HCT116 (cell line): ENCODE measurements around the gene PDZD4. TPM values are rescaled to one million over a fixed set of nuclear protein-coding genes. Genes with fewer than 3 reads are reported as not detected.

Experiments used
- ATAC-seq: fragments of 200-7000 bp; cut with Tn5 transposase; 2 replicates; pipeline ENCODE4 v1.9.1; 2020; ENCODE audit warnings: mild to moderate bottlenecking, moderate library complexity
- BruUV-seq: library from RNA; stranded (reverse); fragments of 400-500 nt; replicated peaks from 2 replicates; lab custom pipeline; 2021; lab: Mats Ljungman, UMichigan
- CTCF ChIA-PET: fragments of 300-600 bp; sonication (Branson Sonifier 250); formaldehyde crosslinking; loops from one replicate; lab custom pipeline; 2021; ENCODE audit warnings: antibody characterized with exemption; lab: Charles Lee
- POLR2A ChIA-PET: fragments of 300-600, 350-600 bp; sonication (Branson Sonifier 250); formaldehyde crosslinking; loops from one replicate; lab custom pipeline; 2021; ENCODE audit warnings: antibody characterized with exemption; lab: Charles Lee
- RAD21 ChIA-PET, 2 experiments: fragments of 300-600 bp; sonication (Branson Sonifier 250); formaldehyde crosslinking; loops; one replicate each; lab custom pipeline; 2023; ENCODE audit warnings: low total read pairs in 2 of 2; ENCODE audit not compliant: uncharacterized antibody in 2 of 2, unreplicated experiment in 2 of 2, low non-redundant PET in 1 of 2; lab: Charles Lee
- DNase-seq: peaks from one replicate; pipeline ENCODE4 v3.0.0-alpha.2; 2010; ENCODE audit warnings: low read depth, low spot score
- H2AFZ ChIP-seq: fragments of 200-600 bp; shearing (Covaris generic), sonication (generic); 2 replicates; pipeline ENCODE4 v1.6.1; 2017; ENCODE audit warnings: low read depth, mixed run types, mixed read lengths, antibody characterized with exemption, low read length; ENCODE audit not compliant: poor library complexity, severe bottlenecking
- H3K27ac ChIP-seq: 2 replicates; pipeline ENCODE4 v1.5.1; 2012; ENCODE audit warnings: low read depth, low read length
- H3K27me3 ChIP-seq: fragments of 200-600 bp; sonication (generic); 2 replicates; pipeline ENCODE4 v1.6.1; 2016; ENCODE audit warnings: mixed run types, low read length, mixed read lengths; ENCODE audit not compliant: insufficient read depth
- H3K36me3 ChIP-seq, 2 experiments: fragments of 200-500 bp in 1 of 2; fragments of 200-600 bp in 1 of 2; sonication (Bioruptor generic) in 1 of 2; sonication (generic) in 1 of 2; 2 replicates each; pipeline versions ENCODE4 v1.5.1 to v1.6.1; 2014 to 2016; ENCODE audit warnings: low read length in 2 of 2, inconsistent platforms in 1 of 2, mixed read lengths in 1 of 2, mixed run types in 1 of 2; ENCODE audit not compliant: insufficient read depth in 2 of 2, control insufficient read depth in 1 of 2
- H3K4me1 ChIP-seq, 2 experiments: fragments of 200-600 bp in 1 of 2; sonication (generic) in 1 of 2; 2 replicates each; pipeline versions ENCODE4 v1.5.1 to v1.6.1; 2012 to 2017; ENCODE audit warnings: low read length in 2 of 2, inconsistent platforms in 1 of 2, mild to moderate bottlenecking in 1 of 2, mixed read lengths in 1 of 2, mixed run types in 1 of 2, moderate library complexity in 1 of 2; ENCODE audit not compliant: insufficient read depth in 2 of 2, control insufficient read depth in 1 of 2
- H3K4me2 ChIP-seq: fragments of 200-600 bp; sonication (generic); 2 replicates; pipeline ENCODE4 v1.6.1; 2017; ENCODE audit warnings: mixed run types, low read length, mixed read lengths
- H3K4me3 ChIP-seq, 2 experiments: fragments of 200-600 bp in 1 of 2; sonication (generic) in 1 of 2; replicated peaks in 1 of 2; 2 replicates each; pipeline ENCODE4 v1.5.1; 2011 to 2016; ENCODE audit warnings: low read length in 2 of 2, control low read depth in 1 of 2, low read depth in 1 of 2, mild to moderate bottlenecking in 1 of 2, mixed read lengths in 1 of 2, mixed run types in 1 of 2
- H3K79me2 ChIP-seq: fragments of 200-600 bp; sonication (generic); 2 replicates; pipeline ENCODE4 v1.6.1; 2017; ENCODE audit warnings: mild to moderate bottlenecking, mixed run types, low read length, moderate library complexity, mixed read lengths; ENCODE audit not compliant: insufficient read depth
- H3K9ac ChIP-seq: fragments of 200-600 bp; sonication (generic); 2 replicates; pipeline ENCODE4 v1.6.1; 2016; ENCODE audit warnings: low read length, mixed read lengths
- H3K9me2 ChIP-seq: fragments of 200-600 bp; sonication (generic), shearing (Covaris generic); 2 replicates; pipeline ENCODE4 v1.6.1; 2017; ENCODE audit warnings: mixed run types, mild to moderate bottlenecking, moderate library complexity; ENCODE audit not compliant: insufficient read depth
- H3K9me3 ChIP-seq, 2 experiments: fragments of 200-500 bp in 1 of 2; fragments of 200-600 bp in 1 of 2; sonication (Bioruptor generic) in 1 of 2; sonication (generic) in 1 of 2; 2 replicates each; pipeline ENCODE4 v1.6.1; 2014 to 2017; ENCODE audit warnings: low read length in 2 of 2, mixed read lengths in 2 of 2, inconsistent platforms in 1 of 2, low read depth in 1 of 2, mild to moderate bottlenecking in 1 of 2, mixed run types in 1 of 2, moderate library complexity in 1 of 2; ENCODE audit not compliant: control insufficient read depth in 1 of 2, insufficient read depth in 1 of 2
- H4K20me1 ChIP-seq: fragments of 200-600 bp; sonication (generic), shearing (Covaris generic); 2 replicates; pipeline ENCODE4 v1.6.1; 2017; ENCODE audit warnings: mixed run types, mild to moderate bottlenecking, moderate library complexity; ENCODE audit not compliant: insufficient read depth
- CTCF ChIP-seq, 3 experiments: fragments of 200-600 bp in 1 of 3; sonication (generic) in 1 of 3; IDR thresholded peaks in 2 of 3; conservative IDR thresholded peaks in 1 of 3; 2 replicates each; pipeline ENCODE4 v1.5.1; 2012 to 2017; ENCODE audit warnings: low read depth in 2 of 3, low read length in 2 of 3, antibody characterized with exemption in 1 of 3, borderline replicate concordance in 1 of 3, control low read depth in 1 of 3, mild to moderate bottlenecking in 1 of 3, mixed read lengths in 1 of 3, mixed run types in 1 of 3, moderate library complexity in 1 of 3; ENCODE audit not compliant: insufficient read depth in 1 of 3
- EZH2phosphoT487 ChIP-seq: fragments of 200-600 bp; IDR thresholded peaks from 2 replicates; pipeline ENCODE4 v1.6.1; 2018; ENCODE audit warnings: antibody characterized with exemption, borderline replicate concordance
- JUND ChIP-seq: IDR thresholded peaks from 2 replicates; pipeline ENCODE4 v1.6.1; 2012
- POLR2A ChIP-seq: IDR thresholded peaks from 2 replicates; pipeline ENCODE4 v1.7.0; 2011; ENCODE audit warnings: borderline replicate concordance; ENCODE audit not compliant: insufficient read depth, insufficient read length; ENCODE audit errors: extremely low read depth
- RAD21 ChIP-seq: IDR thresholded peaks from 2 replicates; pipeline ENCODE4 v1.6.1; 2012; ENCODE audit warnings: low read depth, mild to moderate bottlenecking
- intact Hi-C: fragments of 100-400 bp; cut with micrococcal nuclease; formaldehyde crosslinking; loops from 2 replicates; pipeline ENCODE4 v1.10.0; 2022
- total RNA-seq: library from RNA; stranded (reverse); gene quantifications from one replicate; pipeline ENCODE4 v1.2.1, GENCODE V29; 2021; ENCODE audit not compliant: unreplicated experiment

The PDZD4 gene
- total RNA-seq, 1 experiment from 2014 or later = 0.30 TPM

DNA sequence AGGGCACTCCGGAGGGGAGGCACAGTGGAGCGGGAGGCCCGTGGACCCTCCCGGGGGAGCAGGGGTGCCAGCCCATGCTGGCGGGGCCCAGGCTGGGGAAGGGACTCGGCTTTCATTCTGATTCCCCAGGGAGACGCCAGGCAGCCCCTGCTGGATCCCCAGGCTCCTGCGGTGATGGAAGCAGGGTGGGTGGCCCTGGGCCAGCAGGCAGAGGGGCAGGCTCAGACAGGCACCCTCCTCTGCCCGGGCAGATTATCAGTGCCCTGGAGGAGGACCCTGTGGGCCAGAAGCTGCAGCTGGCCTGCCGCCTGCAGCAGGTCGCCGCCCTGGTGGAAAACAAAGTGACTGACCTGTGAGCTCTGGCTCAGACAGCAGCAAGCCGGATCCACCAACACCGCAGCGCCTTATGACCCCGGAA is 51.7 kb downstream of the PDZD4 start:
- intact Hi-C loops = no loop called here
- H4K20me1 ChIP-seq = no peaks in the 10 kb centered on the region
- no peaks in the 10 kb centered on the region for H3K9me2 ChIP-seq
- DNase-seq = no peak
- no peak overlapping the region for H2AFZ ChIP-seq
- peak in 1 of 3 experiments; percentile 15; a peak in 1 of 6 replicates for TF ChIP-seq CTCF (IDR thresholded peaks at IDR 0.05 in 2 of 3, conservative IDR thresholded peaks at IDR 0.05 in 1 of 3; ENCODE audit: borderline replicate concordance in 1 of 3, insufficient read depth in 1 of 3, low read depth in 2 of 3, low read length in 2 of 3)
- TF ChIP-seq POLR2A = no peak
- no peak for TF ChIP-seq EZH2phosphoT487
- TF ChIP-seq, all 23 proteins: peak for 1
- no peaks in the 10 kb centered on the region for H3K27me3 ChIP-seq
- H3K79me2 ChIP-seq = no peaks in the 10 kb centered on the region
- ChIA-PET POLR2A (no interaction called here), RAD21 (no interaction called here), CTCF (interaction anchor here (1.0 kb wide), 1 partner anchor 15 kb away, joined by 4 read pairs; the partner anchor contains the start of genes IDH3G and SSR4)
- no peaks in the 10 kb centered on the region for H3K36me3 ChIP-seq
- H3K9me3 ChIP-seq = no peaks in the 10 kb centered on the region
- peak; percentile 37 for ATAC-seq
- no peak overlapping the region for H3K4me2 ChIP-seq
- H3K27ac ChIP-seq = no peak overlapping the region
- peaks cover 0 to 6% of the 10 kb centered on the region in 2 experiments; a peak in 1 of 4 replicates for H3K4me1 ChIP-seq
- no TSS peak for BruUV-seq
- no peak overlapping the region for H3K9ac ChIP-seq
- no peak overlapping the region for H3K4me3 ChIP-seq

GRCh38 chrX:153778181-153778580 is 52.2 kb downstream of the PDZD4 start:
- Histone ChIP-seq H4K20me1 (no peaks in the 10 kb centered on the region), H3K4me3 (no peak overlapping the region), H3K9me2 (no peaks in the 10 kb centered on the region), H3K9ac (no peak overlapping the region), H3K27ac (no peak overlapping the region), H3K79me2 (no peaks in the 10 kb centered on the region), H2AFZ (no peak overlapping the region), H3K27me3 (no peaks in the 10 kb centered on the region), H3K4me1 (peaks cover 0 to 6% of the 10 kb centered on the region in 2 experiments; a peak in 1 of 4 replicates), H3K4me2 (no peak overlapping the region), H3K9me3 (no peaks in the 10 kb centered on the region), H3K36me3 (no peaks in the 10 kb centered on the region)
- POLR2A ChIA-PET = no interaction called here
- intact Hi-C loops = no loop called here
- BruUV-seq = no TSS peak
- DNase-seq (no peak), ATAC-seq (no peak)
- RAD21 ChIA-PET = no interaction called here
- TF ChIP-seq RAD21 = no peak
- no peak for TF ChIP-seq JUND
- CTCF ChIA-PET = no interaction called here
